HEK293 (cell line): Measurements from ENCODE around the gene LAMC3.

ENCODE experiments used
- CTCF ChIA-PET: fragments of 350-600 bp; formaldehyde crosslinking; extraction: SDS; loops from one replicate; lab custom pipeline; 2021; ENCODE audit warnings: antibody characterized with exemption; lab: Yijun Ruan, JAX
- POLR2A ChIA-PET: fragments of 300-600 bp; formaldehyde crosslinking; extraction: SDS; loops from one replicate; lab custom pipeline; 2020; ENCODE audit warnings: antibody characterized with exemption, inconsistent platforms; lab: Yijun Ruan, JAX
- H3K27ac ChIP-seq: fragments of 200-500 bp; sonication (Bioruptor generic); 2 replicates; pipeline ENCODE4 v1.5.1; 2014; ENCODE audit warnings: low read depth, low read length, control low read depth, inconsistent platforms; ENCODE audit errors: extremely low read depth
- H3K36me3 ChIP-seq, 2 experiments: fragments of 200-500 bp in 1 of 2; sonication (Bioruptor generic) in 1 of 2; 1 replicate in 1 of 2; 2 replicates in 1 of 2; pipeline ENCODE4 v1.5.1; 2014 to 2017; ENCODE audit warnings: inconsistent platforms in 2 of 2, low read length in 2 of 2; ENCODE audit not compliant: control insufficient read depth in 2 of 2, insufficient read depth in 1 of 2
- H3K4me1 ChIP-seq: fragments of 200-500 bp; sonication (Bioruptor generic); 2 replicates; pipeline ENCODE4 v1.5.1; 2014; ENCODE audit warnings: mild to moderate bottlenecking, low read length, inconsistent platforms; ENCODE audit not compliant: control insufficient read depth, insufficient read depth
- H3K4me3 ChIP-seq: 2 replicates; pipeline ENCODE4 v1.5.1; 2011; ENCODE audit warnings: low read depth, mild to moderate bottlenecking, control low read depth, low read length, moderate library complexity
- H3K9me3 ChIP-seq: fragments of 200-500 bp; sonication (Bioruptor generic); 2 replicates; pipeline ENCODE4 v1.5.1; 2014; ENCODE audit warnings: low read depth, low read length, inconsistent platforms; ENCODE audit not compliant: control insufficient read depth, insufficient read depth
- MEIS1 ChIP-seq: sonication (generic); formaldehyde crosslinking; IDR thresholded peaks from 2 replicates; pipeline ENCODE4 v1.8.1; 2022; ENCODE audit warnings: missing genetic modification reagents, mild to moderate bottlenecking, borderline replicate concordance
- OSR2 ChIP-seq: fragments of 450-650 bp; formaldehyde crosslinking; IDR thresholded peaks from 2 replicates; pipeline ENCODE4 v1.5.1; 2016; ENCODE audit warnings: missing biosample characterization, missing genetic modification characterization
- SCRT2 ChIP-seq: fragments of 450-650 bp; formaldehyde crosslinking; IDR thresholded peaks from 2 replicates; pipeline ENCODE4 v1.5.1; 2016; ENCODE audit warnings: missing biosample characterization, missing genetic modification characterization
- YY1 ChIP-seq: fragments of 450-650 bp; formaldehyde crosslinking; IDR thresholded peaks from 2 replicates; pipeline ENCODE4 v1.5.1; 2018; ENCODE audit warnings: missing biosample characterization, missing genetic modification characterization
- ZBTB10 ChIP-seq: fragments of 450-650 bp; formaldehyde crosslinking; IDR thresholded peaks from 2 replicates; pipeline ENCODE4 v1.5.1; 2016; ENCODE audit warnings: missing biosample characterization, missing genetic modification characterization
- ZBTB17 ChIP-seq: fragments of 450-650 bp; formaldehyde crosslinking; IDR thresholded peaks from 2 replicates; pipeline ENCODE4 v1.5.1; 2016; ENCODE audit warnings: missing biosample characterization, missing genetic modification characterization
- ZBTB20 ChIP-seq: fragments of 450-650 bp; formaldehyde crosslinking; IDR thresholded peaks from 2 replicates; pipeline ENCODE4 v1.5.1; 2016; ENCODE audit warnings: missing biosample characterization, missing genetic modification characterization
- ZBTB8A ChIP-seq: fragments of 450-650 bp; formaldehyde crosslinking; IDR thresholded peaks from 2 replicates; pipeline ENCODE4 v1.5.1; 2016; ENCODE audit warnings: missing biosample characterization, missing genetic modification characterization
- ZNF121 ChIP-seq: fragments of 450-650 bp; formaldehyde crosslinking; IDR thresholded peaks from 2 replicates; pipeline ENCODE4 v1.5.1; 2016; ENCODE audit warnings: missing biosample characterization, missing genetic modification characterization
- ZNF146 ChIP-seq: fragments of 450-650 bp; formaldehyde crosslinking; IDR thresholded peaks from 2 replicates; pipeline ENCODE4 v1.5.1; 2016; ENCODE audit warnings: missing biosample characterization, missing genetic modification characterization
- ZNF16 ChIP-seq: fragments of 450-650 bp; formaldehyde crosslinking; IDR thresholded peaks from 2 replicates; pipeline ENCODE4 v1.5.1; 2016; ENCODE audit warnings: low read depth, missing biosample characterization, missing genetic modification characterization
- ZNF214 ChIP-seq: fragments of 450-650 bp; formaldehyde crosslinking; IDR thresholded peaks from 2 replicates; pipeline ENCODE4 v1.5.1; 2017; ENCODE audit warnings: missing biosample characterization, mild to moderate bottlenecking, missing genetic modification characterization, borderline replicate concordance
- ZNF23 ChIP-seq: fragments of 450-650 bp; formaldehyde crosslinking; IDR thresholded peaks from 2 replicates; pipeline ENCODE4 v1.5.1; 2016; ENCODE audit warnings: missing biosample characterization, missing genetic modification characterization, borderline replicate concordance
- ZNF280D ChIP-seq: fragments of 450-650 bp; formaldehyde crosslinking; IDR thresholded peaks from 2 replicates; pipeline ENCODE4 v1.5.1; 2016; ENCODE audit warnings: missing biosample characterization, missing genetic modification characterization
- ZNF610 ChIP-seq: fragments of 450-650 bp; formaldehyde crosslinking; IDR thresholded peaks from 2 replicates; pipeline ENCODE4 v1.5.1; 2016; ENCODE audit warnings: missing biosample characterization, missing genetic modification characterization, borderline replicate concordance
- ZNF664 ChIP-seq: fragments of 450-650 bp; formaldehyde crosslinking; IDR thresholded peaks from 2 replicates; pipeline ENCODE4 v1.5.1; 2016; ENCODE audit warnings: missing biosample characterization, missing genetic modification characterization
- ZNF701 ChIP-seq: fragments of 450-650 bp; formaldehyde crosslinking; IDR thresholded peaks from 2 replicates; pipeline ENCODE4 v1.5.1; 2016; ENCODE audit warnings: missing biosample characterization, missing genetic modification characterization

LAMC3 gene

DNA sequence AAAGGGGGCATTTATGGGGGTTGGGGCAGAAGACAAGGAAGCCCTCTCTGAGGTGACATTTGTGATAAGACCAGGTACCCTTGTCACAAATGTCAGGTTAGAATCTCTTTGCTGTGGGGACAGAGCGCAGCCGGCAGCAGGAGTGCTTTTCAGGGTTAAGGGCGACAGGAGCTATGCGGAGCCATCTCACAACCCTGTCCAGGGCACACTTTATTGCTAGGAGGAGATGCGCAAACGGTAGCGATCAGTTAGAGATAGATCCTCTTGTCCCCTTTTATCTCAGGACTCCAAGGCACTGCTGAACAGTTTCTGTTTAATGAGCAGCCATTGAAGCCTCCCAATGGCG, 438 bp upstream of the LAMC3 start:
- CTCF ChIA-PET, result interaction anchor here (0.6 to 6.4 kb wide), 7 partner anchors 11 to 672 kb away, joined by 3 to 60 read pairs (median 3); no protein-coding TSS in a partner anchor
- TF ChIP-seq ZNF121 (tag by site-specific recombination) (peak; percentile 36; the same call in 1 of the 2 replicates), ZNF701 (tag by site-specific recombination) (no peak), ZBTB17 (no peak), ZNF23 (tag by site-specific recombination) (no peak), ZBTB8A (tag by site-specific recombination) (0 out of 2 replicates have a peak, but pooled peaks have one; percentile 5), ZNF16 (tag by site-specific recombination) (no peak), SCRT2 (tag by site-specific recombination) (no peak), YY1 (tag by site-specific recombination) (peak; percentile 26; the same call in 1 of the 2 replicates), ZBTB10 (tag by site-specific recombination) (no peak), ZNF146 (tag by site-specific recombination) (0 out of 2 replicates have a peak, but pooled peaks have one; percentile 17)
- H3K4me3 ChIP-seq, result peak overlapping the region; percentile 31
- H3K4me1 ChIP-seq, result no peaks in the 10 kb centered on the region
- POLR2A ChIA-PET, result no interaction called here
- H3K36me3 ChIP-seq, result no peaks in the 10 kb centered on the region
- H3K27ac ChIP-seq, result no peak overlapping the region
- no peaks in the 10 kb centered on the region for H3K9me3 ChIP-seq

DNA sequence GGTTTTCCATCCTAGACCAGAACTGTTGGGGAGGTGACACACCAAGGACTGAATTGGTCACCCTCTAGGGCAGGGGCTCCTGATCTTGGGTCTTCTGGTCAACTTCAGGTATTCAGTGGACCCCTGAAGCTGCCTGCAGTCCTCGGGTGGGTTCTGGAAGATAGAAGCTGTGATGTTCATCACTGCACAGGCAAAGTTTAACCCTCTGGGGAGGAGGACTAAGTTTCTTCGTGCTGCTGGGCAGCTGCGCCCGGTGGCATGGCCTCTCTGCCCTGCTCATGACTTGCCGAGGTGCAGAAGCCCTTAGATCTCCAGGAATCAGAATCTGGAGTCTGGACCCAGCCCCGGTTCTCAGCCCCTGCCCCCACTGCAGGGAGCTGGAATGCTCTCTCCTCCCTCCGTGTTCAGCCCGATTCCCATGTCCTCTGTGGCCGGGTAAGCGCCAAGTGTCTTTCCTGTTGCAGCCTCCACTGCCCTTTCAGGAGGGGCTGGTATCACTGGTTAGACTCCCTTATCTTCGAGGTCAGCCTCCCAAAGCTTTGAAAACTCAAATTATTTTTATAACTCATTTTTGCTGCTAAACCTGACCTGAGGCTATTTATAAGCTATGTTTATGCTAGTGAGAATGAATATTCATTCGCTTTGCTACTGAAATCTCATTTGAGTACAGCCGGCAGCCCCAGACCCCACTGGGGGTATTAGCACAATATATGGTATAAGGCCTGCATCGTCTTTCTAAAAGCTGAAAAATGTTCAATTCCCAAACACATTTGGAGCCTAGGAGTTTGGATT, 1.7 kb downstream of the LAMC3 start:
- Histone ChIP-seq H3K36me3 (no peaks in the 10 kb centered on the region), H3K27ac (no peak overlapping the region), H3K4me1 (no peaks in the 10 kb centered on the region), H3K4me3 (no peak overlapping the region), H3K9me3 (no peaks in the 10 kb centered on the region)
- CTCF ChIA-PET, result interaction anchor here (0.5 to 6.4 kb wide), 14 partner anchors 8 to 1659 kb away, joined by 3 to 60 read pairs (median 3); partner anchors contain the start of genes DDX31 and GTF3C4
- TF ChIP-seq ZNF214 (no peak), ZNF280D (no peak), ZNF610 (tag by site-specific recombination) (no peak), OSR2 (tag by site-specific recombination) (no peak), ZNF664 (tag by site-specific recombination) (no peak), MEIS1 (no peak), ZBTB20 (tag by site-specific recombination) (no peak)
- POLR2A ChIA-PET, result interaction anchor here (0.6 to 1.2 kb wide), 3 partner anchors 20 to 127 kb away, joined by 3 read pairs; no protein-coding TSS in a partner anchor
